Activated T-helper 17 cell treated with anti-CD3 and anti-CD28 coated beads, Interleukin-2, amount 50 U/mL, for 72 hours (primary cell): ENCODE results near the gene SLC1A3. TPM values are rescaled to one million over a fixed set of nuclear protein-coding genes. Genes with fewer than 3 reads are reported as not detected.
"Not testable (repeated sequence)": the region's sequence is repeated elsewhere in the genome, so short reads cannot be mapped to it uniquely, and the experiment has no call there.

Experiments
- ATAC-seq: fragments of 150-1000 bp; cut with Tn5 transposase; replicated peaks from 2 replicates; pipeline ENCODE4 v1.10.0; 2021; ENCODE audit warnings: mild to moderate bottlenecking, moderate library complexity
- H3K27ac Mint-ChIP-seq: one replicate; pipeline ENCODE4 v1.8.0; 2022; ENCODE audit warnings: mixed read lengths
- H3K27me3 Mint-ChIP-seq: one replicate; pipeline ENCODE4 v1.8.0; 2022; ENCODE audit warnings: mixed read lengths
- H3K36me3 Mint-ChIP-seq: one replicate; pipeline ENCODE4 v1.8.0; 2022; ENCODE audit warnings: low read depth, mild to moderate bottlenecking, mixed read lengths
- H3K4me1 Mint-ChIP-seq: one replicate; pipeline ENCODE4 v1.8.0; 2022; ENCODE audit warnings: mixed read lengths
- H3K4me3 Mint-ChIP-seq: one replicate; pipeline ENCODE4 v1.8.0; 2022; ENCODE audit warnings: mild to moderate bottlenecking, mixed read lengths
- H3K9me3 Mint-ChIP-seq: one replicate; pipeline ENCODE4 v1.8.0; 2022; ENCODE audit warnings: mixed read lengths
- total RNA-seq, 2 donors: library from RNA; stranded (reverse); gene quantifications; one replicate each; pipeline ENCODE4 v1.2.3, GENCODE V29; 2022

The SLC1A3 gene
- total RNA-seq, 2 donors from 2014 or later: 0.26 TPM; not detected in 1

- peak; percentile 51 for ATAC-seq
- Mint-ChIP-seq H3K4me3 (no peak overlapping the region), H3K4me1 (no peaks in the 10 kb centered on the region), H3K36me3 (no peaks in the 10 kb centered on the region), H3K27ac (no peak overlapping the region), H3K27me3 (peaks cover 25% of the 10 kb centered on the region), H3K9me3 (no peaks in the 10 kb centered on the region)
Observed at GRCh38 chr5:36631620-36632362, 25.4 kb downstream of the SLC1A3 start.

- no peaks in the 10 kb centered on the region for H3K4me1 Mint-ChIP-seq
- peaks cover 25% of the 10 kb centered on the region for H3K27me3 Mint-ChIP-seq
- no peaks in the 10 kb centered on the region for H3K9me3 Mint-ChIP-seq
- H3K27ac Mint-ChIP-seq: no peak overlapping the region
- no peaks in the 10 kb centered on the region for H3K36me3 Mint-ChIP-seq
- no peak overlapping the region for H3K4me3 Mint-ChIP-seq
- no peak for ATAC-seq
Observed at GRCh38 chr5:36632363-36632664, 25.9 kb downstream of the SLC1A3 start.

GRCh38 chr5:36635721-36636390 is 29.4 kb downstream of the SLC1A3 start:
- Mint-ChIP-seq H3K27ac (no peak overlapping the region), H3K27me3 (peaks cover 21% of the 10 kb centered on the region), H3K36me3 (no peaks in the 10 kb centered on the region), H3K4me1 (no peaks in the 10 kb centered on the region), H3K4me3 (no peak overlapping the region), H3K9me3 (no peaks in the 10 kb centered on the region)
- no peak for ATAC-seq

- Mint-ChIP-seq H3K4me1 (no peaks in the 10 kb centered on the region), H3K4me3 (no peak overlapping the region), H3K9me3 (no peaks in the 10 kb centered on the region), H3K36me3 (no peaks in the 10 kb centered on the region), H3K27me3 (peaks cover 22% of the 10 kb centered on the region), H3K27ac (no peak overlapping the region)
- ATAC-seq: no peak
Observed at GRCh38 chr5:36637101-36637500, 30.7 kb downstream of the SLC1A3 start.

GRCh38 chr5:36637516-36637915 is 31.1 kb downstream of the SLC1A3 start:
- no peaks in the 10 kb centered on the region for H3K4me1 Mint-ChIP-seq
- no peak overlapping the region for H3K4me3 Mint-ChIP-seq
- no peak overlapping the region for H3K27ac Mint-ChIP-seq
- peaks cover 19% of the 10 kb centered on the region for H3K27me3 Mint-ChIP-seq
- ATAC-seq: no peak
- no peaks in the 10 kb centered on the region for H3K36me3 Mint-ChIP-seq
- H3K9me3 Mint-ChIP-seq: no peaks in the 10 kb centered on the region

- H3K27ac Mint-ChIP-seq: no peak overlapping the region
- no peak for ATAC-seq
- no peak overlapping the region for H3K4me3 Mint-ChIP-seq
- no peaks in the 10 kb centered on the region for H3K4me1 Mint-ChIP-seq
- peaks cover 19% of the 10 kb centered on the region for H3K27me3 Mint-ChIP-seq
- H3K9me3 Mint-ChIP-seq: no peaks in the 10 kb centered on the region
- no peaks in the 10 kb centered on the region for H3K36me3 Mint-ChIP-seq
Observed at GRCh38 chr5:36638056-36638455, 31.6 kb downstream of the SLC1A3 start.

- Mint-ChIP-seq H3K27ac (no peak overlapping the region), H3K9me3 (no peaks in the 10 kb centered on the region), H3K4me1 (no peaks in the 10 kb centered on the region), H3K36me3 (no peaks in the 10 kb centered on the region), H3K27me3 (peaks cover 20% of the 10 kb centered on the region), H3K4me3 (no peak overlapping the region)
- no peak for ATAC-seq
Observed at GRCh38 chr5:36640949-36641348, 34.5 kb downstream of the SLC1A3 start.

GRCh38 chr5:36641431-36641830 is 35.0 kb downstream of the SLC1A3 start:
- no peak overlapping the region for H3K27ac Mint-ChIP-seq
- H3K4me3 Mint-ChIP-seq: no peak overlapping the region
- no peak for ATAC-seq
- H3K4me1 Mint-ChIP-seq: no peaks in the 10 kb centered on the region
- no peaks in the 10 kb centered on the region for H3K9me3 Mint-ChIP-seq
- peaks cover 21% of the 10 kb centered on the region for H3K27me3 Mint-ChIP-seq
- H3K36me3 Mint-ChIP-seq: no peaks in the 10 kb centered on the region

- no peaks in the 10 kb centered on the region for H3K4me1 Mint-ChIP-seq
- no peaks in the 10 kb centered on the region for H3K36me3 Mint-ChIP-seq
- no peak for ATAC-seq
- H3K27me3 Mint-ChIP-seq: peaks cover 24% of the 10 kb centered on the region
- H3K27ac Mint-ChIP-seq: no peak overlapping the region
- no peak overlapping the region for H3K4me3 Mint-ChIP-seq
- H3K9me3 Mint-ChIP-seq: no peaks in the 10 kb centered on the region
Observed at GRCh38 chr5:36642089-36642488, 35.7 kb downstream of the SLC1A3 start.

- no peak for ATAC-seq
- H3K27me3 Mint-ChIP-seq: peaks cover 24% of the 10 kb centered on the region
- H3K4me3 Mint-ChIP-seq: no peak overlapping the region
- no peaks in the 10 kb centered on the region for H3K36me3 Mint-ChIP-seq
- no peaks in the 10 kb centered on the region for H3K4me1 Mint-ChIP-seq
- H3K27ac Mint-ChIP-seq: no peak overlapping the region
- H3K9me3 Mint-ChIP-seq: no peaks in the 10 kb centered on the region
Observed at GRCh38 chr5:36643162-36643561, 36.8 kb downstream of the SLC1A3 start.

GRCh38 chr5:36643841-36644240 is 37.4 kb downstream of the SLC1A3 start:
- not testable (repeated sequence) for H3K9me3 Mint-ChIP-seq, H3K4me3 Mint-ChIP-seq, H3K36me3 Mint-ChIP-seq, H3K27ac Mint-ChIP-seq, ATAC-seq, H3K4me1 Mint-ChIP-seq
- H3K27me3 Mint-ChIP-seq: peaks cover 21% of the 10 kb centered on the region

- H3K4me1 Mint-ChIP-seq: no peaks in the 10 kb centered on the region
- H3K4me3 Mint-ChIP-seq: no peak overlapping the region
- no peaks in the 10 kb centered on the region for H3K9me3 Mint-ChIP-seq
Observed at GRCh38 chr5:36644727-36645126, 38.3 kb downstream of the SLC1A3 start.

GRCh38 chr5:36646100-36646499 is 39.7 kb downstream of the SLC1A3 start:
- peaks cover 20% of the 10 kb centered on the region for H3K27me3 Mint-ChIP-seq
- H3K9me3 Mint-ChIP-seq: no peaks in the 10 kb centered on the region
- no peak overlapping the region for H3K4me3 Mint-ChIP-seq
- no peak overlapping the region for H3K27ac Mint-ChIP-seq
- no peak for ATAC-seq
- H3K36me3 Mint-ChIP-seq: no peaks in the 10 kb centered on the region
- H3K4me1 Mint-ChIP-seq: no peaks in the 10 kb centered on the region

More at GRCh38 chr5:36644727-36645126, 38.3 kb downstream of the SLC1A3 start:
- no peaks in the 10 kb centered on the region for H3K36me3 Mint-ChIP-seq
- no peak for ATAC-seq
- peaks cover 27% of the 10 kb centered on the region for H3K27me3 Mint-ChIP-seq
- no peak overlapping the region for H3K27ac Mint-ChIP-seq

GRCh38 chr5:36646507-36647023 is 40.2 kb downstream of the SLC1A3 start:
- H3K4me1 Mint-ChIP-seq: no peaks in the 10 kb centered on the region
- H3K9me3 Mint-ChIP-seq: no peaks in the 10 kb centered on the region
- no peak for ATAC-seq
- H3K36me3 Mint-ChIP-seq: no peaks in the 10 kb centered on the region
- H3K27ac Mint-ChIP-seq: no peak overlapping the region
- H3K4me3 Mint-ChIP-seq: no peak overlapping the region
- H3K27me3 Mint-ChIP-seq: peaks cover 22% of the 10 kb centered on the region

- Mint-ChIP-seq H3K36me3 (no peaks in the 10 kb centered on the region), H3K27me3 (peaks cover 24% of the 10 kb centered on the region), H3K4me1 (no peaks in the 10 kb centered on the region), H3K27ac (no peak overlapping the region), H3K4me3 (no peak overlapping the region), H3K9me3 (no peaks in the 10 kb centered on the region)
- no peak for ATAC-seq
Observed at GRCh38 chr5:36647046-36647445, 40.6 kb downstream of the SLC1A3 start.
